HG02571 (cell line): Measurements from ENCODE around the gene SLC49A3.

ENCODE experiments used
- ATAC-seq: cut with Tn5 transposase; IDR thresholded peaks from one replicate; pipeline ENCODE4 v1.9.1; 2021; ENCODE audit warnings: mild to moderate bottlenecking, moderate library complexity; ENCODE audit not compliant: unreplicated experiment

The SLC49A3 gene

GRCh38 chr4:634599-634985 lies 54.4 kb downstream of the SLC49A3 start:
- no peak for ATAC-seq

GRCh38 chr4:633976-634598 lies 54.9 kb downstream of the SLC49A3 start:
- ATAC-seq: no peak

- ATAC-seq: no peak
Observed at GRCh38 chr4:633406-633805, 55.5 kb downstream of the SLC49A3 start.

GRCh38 chr4:632926-633325 lies 56.0 kb downstream of the SLC49A3 start:
- no peak for ATAC-seq

- no peak for ATAC-seq
Observed at GRCh38 chr4:632196-632790, 56.7 kb downstream of the SLC49A3 start.
